Measurements from ENCODE around the gene PCP4.

The PCP4 gene

DNA sequence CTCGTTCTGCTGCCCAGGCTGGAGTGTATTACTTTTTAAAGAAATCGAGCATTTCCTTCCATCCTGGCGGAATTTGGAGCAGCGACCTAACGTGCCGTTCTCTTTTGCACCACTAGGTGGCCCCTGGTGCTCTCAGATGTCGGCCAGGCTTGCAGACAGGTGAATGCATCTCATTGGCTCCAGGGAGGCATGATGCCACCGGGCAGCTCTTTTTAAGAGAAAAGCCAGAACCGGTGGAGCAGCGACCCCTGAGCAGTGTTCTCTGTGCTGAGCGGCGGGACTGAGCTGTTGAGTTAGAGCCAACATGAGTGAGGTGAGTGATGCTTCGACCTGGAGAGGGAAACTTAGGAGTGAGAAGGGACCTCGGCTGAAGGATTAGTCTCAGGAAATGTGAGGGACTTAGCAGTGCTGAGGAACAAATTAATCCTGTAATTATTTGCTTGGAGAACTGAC is at the start of gene PCP4:
TSS of gene PCP4 (plus strand) at position 241 of the 453 bp plus-strand sequence. CDS start at position 305, 64 bp downstream.
- H3K4me3 ChIP-seq (ENCODE audit: low read length) = no peak within 1 kb of the TSS
- peak; percentile 60 for DNase-seq (ENCODE audit: low read depth)

DNA sequence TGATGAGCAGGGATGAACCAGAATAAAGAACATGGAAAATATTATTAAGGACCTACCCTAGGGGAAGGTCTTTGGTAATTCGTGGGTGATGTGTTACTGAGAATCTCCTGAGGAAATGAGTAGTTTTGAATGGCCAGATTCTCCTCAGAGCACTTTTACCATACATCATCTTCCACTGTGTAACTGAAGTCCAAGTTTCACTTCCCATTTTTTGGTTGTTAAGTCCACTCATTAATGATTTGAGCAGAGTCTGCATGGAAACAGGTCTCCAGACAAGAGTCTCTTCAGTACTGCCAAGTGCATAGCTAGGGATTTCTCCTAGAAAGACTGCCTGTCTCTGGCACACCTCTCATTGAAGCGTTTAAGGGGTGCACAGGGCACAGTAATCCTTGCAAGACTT is 48.7 kb upstream of the PCP4 start:
- TF ChIP-seq, protein P1, sequence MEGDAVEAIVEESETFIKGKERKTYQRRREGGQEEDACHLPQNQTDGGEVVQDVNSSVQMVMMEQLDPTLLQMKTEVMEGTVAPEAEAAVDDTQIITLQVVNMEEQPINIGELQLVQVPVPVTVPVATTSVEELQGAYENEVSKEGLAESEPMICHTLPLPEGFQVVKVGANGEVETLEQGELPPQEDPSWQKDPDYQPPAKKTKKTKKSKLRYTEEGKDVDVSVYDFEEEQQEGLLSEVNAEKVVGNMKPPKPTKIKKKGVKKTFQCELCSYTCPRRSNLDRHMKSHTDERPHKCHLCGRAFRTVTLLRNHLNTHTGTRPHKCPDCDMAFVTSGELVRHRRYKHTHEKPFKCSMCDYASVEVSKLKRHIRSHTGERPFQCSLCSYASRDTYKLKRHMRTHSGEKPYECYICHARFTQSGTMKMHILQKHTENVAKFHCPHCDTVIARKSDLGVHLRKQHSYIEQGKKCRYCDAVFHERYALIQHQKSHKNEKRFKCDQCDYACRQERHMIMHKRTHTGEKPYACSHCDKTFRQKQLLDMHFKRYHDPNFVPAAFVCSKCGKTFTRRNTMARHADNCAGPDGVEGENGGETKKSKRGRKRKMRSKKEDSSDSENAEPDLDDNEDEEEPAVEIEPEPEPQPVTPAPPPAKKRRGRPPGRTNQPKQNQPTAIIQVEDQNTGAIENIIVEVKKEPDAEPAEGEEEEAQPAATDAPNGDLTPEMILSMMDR (IDR thresholded peaks at IDR 0.05; ENCODE audit: insufficient read depth, low read depth, low read length, missing control alignments) = no peak
- DNase-seq (ENCODE audit: low read depth) = no peak
- no peak overlapping the region for H3K4me3 ChIP-seq (ENCODE audit: low read length)

More for the DNA sequence above, at the start of gene PCP4:
- TF ChIP-seq, protein P1 (IDR thresholded peaks at IDR 0.05; ENCODE audit: insufficient read depth, low read depth, low read length, missing control alignments) = peak; percentile 75

DNA sequence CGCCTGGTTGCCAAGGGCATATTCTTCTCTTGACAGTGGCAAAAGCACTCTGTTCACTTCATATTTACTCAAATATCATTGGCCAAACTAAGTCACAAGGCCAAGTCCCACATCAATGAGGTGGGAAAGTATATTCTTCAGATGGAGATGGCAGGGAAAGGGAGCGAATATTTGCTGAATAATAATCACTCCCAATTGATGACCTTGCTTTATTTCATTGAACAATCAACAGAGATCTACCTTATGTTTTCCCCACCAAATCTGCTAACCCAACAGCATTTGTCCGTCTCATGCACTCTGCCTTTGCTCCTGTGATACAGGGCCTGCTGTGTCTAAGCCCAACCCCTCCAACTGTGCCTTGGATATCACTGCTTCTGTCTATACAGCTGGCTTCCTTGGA is 45.2 kb upstream of the PCP4 start:
- H3K4me3 ChIP-seq (ENCODE audit: low read length) = no peak overlapping the region
- TF ChIP-seq, protein P1 (IDR thresholded peaks at IDR 0.05; ENCODE audit: insufficient read depth, low read depth, low read length, missing control alignments) = no peak
- no peak for DNase-seq (ENCODE audit: low read depth)

DNA sequence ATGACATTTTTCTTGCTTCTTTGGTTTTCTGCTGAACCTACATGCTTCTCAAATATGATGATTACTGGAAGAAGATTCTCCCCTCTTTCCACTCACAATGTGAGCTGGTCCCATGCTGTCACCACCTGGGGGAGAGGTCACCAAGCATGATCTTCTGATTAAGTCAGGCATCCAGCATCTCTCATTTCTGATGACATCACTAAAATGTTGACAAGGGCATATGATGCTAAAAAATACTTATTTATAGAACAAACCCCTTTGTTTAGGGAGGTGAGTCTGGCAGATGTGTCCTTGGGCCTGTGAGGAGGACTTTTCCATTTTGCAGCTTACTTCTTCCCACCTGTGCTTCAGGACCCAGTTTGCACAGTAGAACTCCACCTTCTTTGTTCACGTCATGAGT is 42.0 kb upstream of the PCP4 start:
- DNase-seq (ENCODE audit: low read depth) = no peak
- TF ChIP-seq, protein P1 (IDR thresholded peaks at IDR 0.05; ENCODE audit: insufficient read depth, low read depth, low read length, missing control alignments) = no peak
- H3K4me3 ChIP-seq (ENCODE audit: low read length) = no peak overlapping the region

DNA sequence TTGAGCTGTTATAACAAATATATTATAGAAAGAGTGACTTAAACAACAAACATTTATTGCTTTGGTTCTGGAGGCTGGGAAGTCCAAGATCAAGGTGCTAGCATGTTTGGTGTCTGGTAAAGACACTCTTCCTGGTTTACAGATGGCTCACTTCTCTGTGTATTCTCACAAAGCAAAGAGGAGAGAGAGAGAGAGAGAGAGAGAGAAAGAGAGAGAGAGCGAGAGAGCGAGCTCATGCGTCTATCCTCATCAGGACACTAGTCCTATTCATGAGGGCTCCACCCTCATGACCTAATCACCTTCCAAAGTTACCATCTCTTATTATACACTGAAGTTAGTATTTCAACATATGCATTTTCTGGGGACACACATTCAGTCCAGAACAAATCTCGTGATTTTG is 32.7 kb upstream of the PCP4 start:
- no peak overlapping the region for H3K4me3 ChIP-seq (ENCODE audit: low read length)
- no peak for DNase-seq (ENCODE audit: low read depth)
- TF ChIP-seq, protein P1 (IDR thresholded peaks at IDR 0.05; ENCODE audit: insufficient read depth, low read depth, low read length, missing control alignments) = no peak

DNA sequence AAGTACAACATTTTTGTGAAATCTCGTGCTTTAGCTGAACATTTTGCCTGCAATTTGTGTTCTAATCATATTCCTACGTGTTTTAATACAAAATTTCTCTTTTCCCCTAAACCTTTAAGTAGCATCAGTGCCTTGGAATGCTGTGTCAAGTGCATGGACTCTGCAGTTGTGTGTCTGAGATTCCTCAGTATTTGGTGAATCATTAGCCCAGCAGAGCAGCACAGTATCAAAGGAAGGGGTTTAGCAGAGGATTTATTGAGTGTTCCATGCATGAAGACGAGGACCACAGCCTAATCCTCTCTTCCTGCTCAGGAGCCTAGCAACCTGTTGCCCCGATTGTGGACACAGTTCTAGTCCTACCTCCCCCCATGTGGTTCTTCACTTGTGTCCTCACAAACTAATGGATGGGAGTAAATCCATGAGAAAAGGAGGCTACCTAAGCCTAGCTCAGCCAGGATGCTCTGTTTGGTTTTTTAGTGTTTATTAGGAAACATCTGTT is 29.3 kb upstream of the PCP4 start:
- TF ChIP-seq, protein P1 (IDR thresholded peaks at IDR 0.05; ENCODE audit: insufficient read depth, low read depth, low read length, missing control alignments) = no peak
- DNase-seq (ENCODE audit: low read depth) = no peak
- H3K4me3 ChIP-seq (ENCODE audit: low read length) = no peak overlapping the region

Measured in epithelial cell of esophagus (primary cell).